HUES6 (cell line): Measurements from ENCODE around the gene HERC2.
"Not testable (repeated sequence)": the region's sequence is repeated elsewhere in the genome, so short reads cannot be mapped to it uniquely, and the experiment has no call there.

Source experiments
- H3K27ac ChIP-seq: 2 replicates; pipeline ENCODE4 v1.7.0; 2013; ENCODE audit warnings: low read depth, mild to moderate bottlenecking, low read length, inconsistent platforms
- H3K27me3 ChIP-seq: 2 replicates; pipeline ENCODE4 v1.6.1; 2013; ENCODE audit warnings: low read length; ENCODE audit not compliant: control insufficient read depth, insufficient read depth
- H3K36me3 ChIP-seq: 2 replicates; pipeline ENCODE4 v1.6.1; 2013; ENCODE audit warnings: low read length; ENCODE audit not compliant: control insufficient read depth, insufficient read depth
- H3K4me1 ChIP-seq: 2 replicates; pipeline ENCODE4 v1.6.1; 2013; ENCODE audit warnings: low read length; ENCODE audit not compliant: control insufficient read depth, insufficient read depth
- H3K4me3 ChIP-seq: 2 replicates; pipeline ENCODE4 v1.5.1; 2013; ENCODE audit warnings: low read depth, low read length
- H3K9ac ChIP-seq: one replicate; pipeline ENCODE4 v1.6.1; 2013; ENCODE audit warnings: mild to moderate bottlenecking, low read length
- H3K9me3 ChIP-seq: 2 replicates; pipeline ENCODE4 v1.6.1; 2013; ENCODE audit warnings: low read depth, low read length; ENCODE audit not compliant: control insufficient read depth, insufficient read depth

Gene HERC2

GRCh38 chr15:28197694-28198093, 124.3 kb downstream of the HERC2 start:
- not testable (repeated sequence) for H3K9ac ChIP-seq, H3K9me3 ChIP-seq, H3K4me3 ChIP-seq, H3K27ac ChIP-seq, H3K27me3 ChIP-seq, H3K4me1 ChIP-seq
- H3K36me3 ChIP-seq = peaks cover 42% of the 10 kb centered on the region

GRCh38 chr15:28196581-28196980, 125.4 kb downstream of the HERC2 start:
- peaks cover 48% of the 10 kb centered on the region for H3K36me3 ChIP-seq
- not testable (repeated sequence) for H3K27me3 ChIP-seq, H3K4me1 ChIP-seq, H3K4me3 ChIP-seq, H3K27ac ChIP-seq, H3K9ac ChIP-seq, H3K9me3 ChIP-seq

- no peaks in the 10 kb centered on the region for H3K4me1 ChIP-seq
- H3K9me3 ChIP-seq = no peaks in the 10 kb centered on the region
- H3K27me3 ChIP-seq = no peaks in the 10 kb centered on the region
- H3K4me3 ChIP-seq = no peak overlapping the region
- H3K27ac ChIP-seq = no peak overlapping the region
- H3K36me3 ChIP-seq = peaks cover 57% of the 10 kb centered on the region
- no peak overlapping the region for H3K9ac ChIP-seq
Measured at GRCh38 chr15:28192772-28193171, 129.2 kb downstream of the HERC2 start.

GRCh38 chr15:28191832-28192231, 130.1 kb downstream of the HERC2 start:
- H3K27ac ChIP-seq = no peak overlapping the region
- H3K4me1 ChIP-seq = no peaks in the 10 kb centered on the region
- no peak overlapping the region for H3K9ac ChIP-seq
- H3K27me3 ChIP-seq = no peaks in the 10 kb centered on the region
- H3K36me3 ChIP-seq = peaks cover 56% of the 10 kb centered on the region
- H3K9me3 ChIP-seq = no peaks in the 10 kb centered on the region
- no peak overlapping the region for H3K4me3 ChIP-seq

- Histone ChIP-seq H3K9ac (no peak overlapping the region), H3K4me1 (no peaks in the 10 kb centered on the region), H3K9me3 (no peaks in the 10 kb centered on the region), H3K36me3 (peaks cover 65% of the 10 kb centered on the region), H3K4me3 (no peak overlapping the region), H3K27ac (no peak overlapping the region), H3K27me3 (no peaks in the 10 kb centered on the region)
Measured at GRCh38 chr15:28190391-28191174, 131.4 kb downstream of the HERC2 start.

- Histone ChIP-seq H3K9ac (no peak overlapping the region), H3K27me3 (no peaks in the 10 kb centered on the region), H3K4me3 (no peak overlapping the region), H3K27ac (no peak overlapping the region), H3K9me3 (no peaks in the 10 kb centered on the region), H3K36me3 (peaks cover 80% of the 10 kb centered on the region), H3K4me1 (no peaks in the 10 kb centered on the region)
Measured at GRCh38 chr15:28185148-28185895, 136.7 kb downstream of the HERC2 start.

GRCh38 chr15:28184166-28184565, 137.8 kb downstream of the HERC2 start:
- no peaks in the 10 kb centered on the region for H3K4me1 ChIP-seq
- H3K36me3 ChIP-seq = peaks cover 85% of the 10 kb centered on the region
- no peak overlapping the region for H3K27ac ChIP-seq
- H3K9ac ChIP-seq = no peak overlapping the region
- H3K4me3 ChIP-seq = no peak overlapping the region
- H3K27me3 ChIP-seq = no peaks in the 10 kb centered on the region
- H3K9me3 ChIP-seq = no peaks in the 10 kb centered on the region

GRCh38 chr15:28182731-28183130, 139.2 kb downstream of the HERC2 start:
- Histone ChIP-seq H3K36me3 (peaks cover 81% of the 10 kb centered on the region), H3K27ac (no peak overlapping the region)

GRCh38 chr15:28182216-28182615, 139.8 kb downstream of the HERC2 start:
- Histone ChIP-seq H3K4me1 (no peaks in the 10 kb centered on the region), H3K9me3 (no peaks in the 10 kb centered on the region), H3K4me3 (no peak overlapping the region), H3K9ac (no peak overlapping the region), H3K27ac (no peak overlapping the region), H3K27me3 (no peaks in the 10 kb centered on the region), H3K36me3 (peaks cover 83% of the 10 kb centered on the region)

More at GRCh38 chr15:28182731-28183130, 139.2 kb downstream of the HERC2 start:
- no peaks in the 10 kb centered on the region for H3K9me3 ChIP-seq
- no peak overlapping the region for H3K4me3 ChIP-seq
- no peak overlapping the region for H3K9ac ChIP-seq
- H3K4me1 ChIP-seq = no peaks in the 10 kb centered on the region
- no peaks in the 10 kb centered on the region for H3K27me3 ChIP-seq

- H3K9ac ChIP-seq = no peak overlapping the region
- H3K36me3 ChIP-seq = peaks cover 83% of the 10 kb centered on the region
- H3K4me3 ChIP-seq = no peak overlapping the region
- H3K9me3 ChIP-seq = no peaks in the 10 kb centered on the region
- no peak overlapping the region for H3K27ac ChIP-seq
- no peaks in the 10 kb centered on the region for H3K27me3 ChIP-seq
- no peaks in the 10 kb centered on the region for H3K4me1 ChIP-seq
Measured at GRCh38 chr15:28181366-28181765, 140.6 kb downstream of the HERC2 start.

- Histone ChIP-seq H3K36me3 (peaks cover 85% of the 10 kb centered on the region), H3K9me3 (no peaks in the 10 kb centered on the region), H3K9ac (no peak overlapping the region), H3K4me3 (no peak overlapping the region), H3K4me1 (no peaks in the 10 kb centered on the region), H3K27me3 (no peaks in the 10 kb centered on the region), H3K27ac (no peak overlapping the region)
Measured at GRCh38 chr15:28179270-28179669, 142.7 kb downstream of the HERC2 start.
